CD8-positive, alpha-beta memory T cell (primary cell): ENCODE measurements around the gene TAAR5. TPM values are rescaled to one million over a fixed set of nuclear protein-coding genes. Genes with fewer than 3 reads are reported as not detected.

Experiments
- polyA plus RNA-seq: library from polyadenylated mRNA; unstranded; fragments of 300-500 nt; fragmentation: Illumina TruSeq; gene quantifications from one replicate; pipeline ENCODE4 v1.2.3, GENCODE V29; 2021
- total RNA-seq, 2 experiments: library from RNA; stranded (reverse); gene quantifications; one replicate each; pipeline ENCODE4 v1.2.3, GENCODE V29; 2021

Gene TAAR5
- total and polyA plus RNA-seq, 3 experiments from 2014 or later, result not detected

Other genes with a start within 250 kb of the TAAR5 start
- not detected for gene MOXD1, start 188.3 kb downstream of the TAAR5 start, total RNA-seq
- 0.25 TPM for gene MOXD1, start 188.3 kb downstream of the TAAR5 start, polyA plus RNA-seq
- 10 to 100 TPM; 19.0 to 25.1 TPM for gene STX7, start 76.6 kb downstream of the TAAR5 start, total RNA-seq
- gene STX7, start 76.6 kb downstream of the TAAR5 start, polyA plus RNA-seq, result 11.4 TPM
- not detected for gene TAAR9, start 51.5 kb downstream of the TAAR5 start, total RNA-seq
- not detected for gene TAAR9, start 51.5 kb downstream of the TAAR5 start, polyA plus RNA-seq
- not detected for gene TAAR8, start 37.1 kb downstream of the TAAR5 start, total RNA-seq
- not detected for gene TAAR8, start 37.1 kb downstream of the TAAR5 start, polyA plus RNA-seq
- not detected for gene TAAR6, start 19.4 kb downstream of the TAAR5 start, total RNA-seq
- gene TAAR6, start 19.4 kb downstream of the TAAR5 start, polyA plus RNA-seq, result not detected
- gene TAAR2, start 34.5 kb upstream of the TAAR5 start, total RNA-seq, result not detected
- gene TAAR2, start 34.5 kb upstream of the TAAR5 start, polyA plus RNA-seq, result not detected
- not detected for gene TAAR1, start 69.4 kb upstream of the TAAR5 start, total RNA-seq
- not detected for gene TAAR1, start 69.4 kb upstream of the TAAR5 start, polyA plus RNA-seq
- not detected for gene VNN1, start 124.3 kb upstream of the TAAR5 start, total RNA-seq
- gene VNN1, start 124.3 kb upstream of the TAAR5 start, polyA plus RNA-seq, result not detected
- gene VNN2, start 168.2 kb upstream of the TAAR5 start, total RNA-seq, result 1 to 10 TPM; 5.1 to 6.0 TPM
- 35.8 TPM for gene VNN2, start 168.2 kb upstream of the TAAR5 start, polyA plus RNA-seq
- gene SLC18B1, start 208.9 kb upstream of the TAAR5 start, total RNA-seq, result 1 to 10 TPM; 7.1 to 7.3 TPM
- gene SLC18B1, start 208.9 kb upstream of the TAAR5 start, polyA plus RNA-seq, result 14.7 TPM
- 1,000 to 10,000 TPM; 1,945 to 2,001 TPM for gene RPS12, start 224.8 kb upstream of the TAAR5 start, total RNA-seq
- gene RPS12, start 224.8 kb upstream of the TAAR5 start, polyA plus RNA-seq, result 2,302 TPM